ENCODE data around the gene FAM174C.

Gene FAM174C

DNA sequence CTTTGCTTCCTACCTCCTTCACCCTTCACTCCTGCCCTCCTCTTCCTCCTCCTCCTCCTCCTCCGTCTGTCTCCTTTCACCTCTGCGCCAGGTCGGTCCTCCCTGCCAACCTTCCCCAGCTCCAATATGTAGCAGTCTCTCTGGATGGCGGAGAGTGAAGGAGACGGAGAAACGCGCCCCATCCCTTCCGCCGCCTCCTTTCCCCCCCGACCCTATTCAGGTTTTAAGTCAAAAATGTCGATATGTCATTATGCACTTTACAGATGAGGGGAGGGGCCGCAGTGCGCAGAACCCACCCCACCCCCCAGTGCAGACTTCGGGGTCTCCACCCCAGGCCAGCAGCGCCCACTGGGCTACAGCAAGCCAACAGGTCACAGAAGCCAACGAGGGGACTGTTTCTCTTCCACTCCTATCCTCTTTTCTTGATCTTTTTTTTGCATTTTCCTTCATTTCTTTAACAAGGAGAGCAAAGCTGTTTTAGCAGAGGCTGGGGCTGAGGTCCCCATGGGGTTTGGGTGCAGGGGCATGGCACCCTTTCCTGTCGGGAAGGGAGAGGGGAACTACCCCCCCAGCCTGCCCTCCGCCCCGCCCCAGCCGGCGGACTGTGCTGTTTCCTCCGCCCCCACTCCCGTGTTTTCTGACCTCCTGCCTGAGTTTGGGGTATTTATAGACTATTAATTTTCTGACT, 17.7 kb upstream of the FAM174C start:
- DNase-seq (ENCODE audit: low read depth) = no peak
- TF ChIP-seq CTCF (IDR thresholded peaks at IDR 0.05; ENCODE audit: control insufficient read depth, extremely low read depth, insufficient read depth) = no peak
- no peak overlapping the region for H3K4me3 ChIP-seq (ENCODE audit: low read depth, low read length)

DNA sequence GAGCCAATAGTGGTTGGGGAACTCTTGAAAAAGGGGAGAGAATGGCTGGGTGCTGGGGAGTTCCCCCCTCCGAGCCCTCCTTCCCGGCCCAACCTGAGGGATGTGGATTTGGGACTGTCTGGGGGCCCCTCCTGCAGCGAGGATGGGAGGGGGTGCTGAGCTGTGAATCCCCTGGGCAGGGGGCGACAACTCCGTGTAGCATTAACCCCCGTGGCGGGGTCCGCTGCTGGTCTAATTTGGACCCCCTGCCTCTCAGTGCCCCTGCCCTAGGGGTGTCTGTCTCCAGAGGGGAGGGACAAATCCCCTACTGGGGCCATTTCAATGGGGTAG, 17.2 kb upstream of the FAM174C start:
- no peak for TF ChIP-seq CTCF (IDR thresholded peaks at IDR 0.05; ENCODE audit: control insufficient read depth, extremely low read depth, insufficient read depth)
- DNase-seq (ENCODE audit: low read depth) = no peak
- no peak overlapping the region for H3K4me3 ChIP-seq (ENCODE audit: low read depth, low read length)

- no peak for TF ChIP-seq CTCF (IDR thresholded peaks at IDR 0.05; ENCODE audit: control insufficient read depth, extremely low read depth, insufficient read depth)
- no peak overlapping the region for H3K4me3 ChIP-seq (ENCODE audit: low read depth, low read length)
- DNase-seq (ENCODE audit: low read depth) = no peak
These were observed 16.6 kb upstream of the FAM174C start for GRCh38 chr19:1258707-1259205.

DNA sequence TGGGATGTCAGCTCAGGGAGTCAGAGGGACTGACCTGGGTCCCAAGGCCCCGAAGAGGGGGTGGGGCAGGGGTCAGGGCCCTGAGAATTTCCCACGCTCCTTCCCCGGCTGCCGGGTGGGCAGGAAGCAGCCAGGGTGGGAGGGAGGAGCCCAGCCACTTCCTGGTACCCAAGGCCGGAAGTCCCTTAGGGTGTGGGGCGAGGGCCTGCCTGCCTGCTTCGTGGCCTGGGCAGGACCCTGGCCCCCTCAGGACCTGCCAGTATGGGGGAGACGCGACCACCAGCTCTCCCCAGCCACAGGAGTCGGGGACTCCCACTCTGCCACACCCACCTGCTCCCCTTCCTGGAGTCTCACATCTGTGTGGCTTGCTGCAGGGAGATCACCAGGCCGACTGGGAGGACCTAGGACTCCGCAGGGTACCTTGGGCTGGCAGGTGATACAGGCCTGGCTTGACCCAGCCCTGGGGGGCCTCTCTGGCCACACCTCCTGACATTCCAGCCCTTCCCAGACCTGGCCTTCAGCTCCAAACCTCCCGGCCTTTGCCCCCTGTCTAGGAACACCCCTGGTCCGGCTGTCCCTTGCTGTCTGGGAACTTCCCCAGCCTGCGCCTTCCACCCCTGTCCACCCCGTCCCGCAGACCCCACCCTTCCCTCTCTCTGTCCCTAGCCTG, 16.0 kb upstream of the FAM174C start:
- TF ChIP-seq CTCF (IDR thresholded peaks at IDR 0.05; ENCODE audit: control insufficient read depth, extremely low read depth, insufficient read depth) = no peak
- no peak overlapping the region for H3K4me3 ChIP-seq (ENCODE audit: low read depth, low read length)
- DNase-seq (ENCODE audit: low read depth) = no peak

DNA sequence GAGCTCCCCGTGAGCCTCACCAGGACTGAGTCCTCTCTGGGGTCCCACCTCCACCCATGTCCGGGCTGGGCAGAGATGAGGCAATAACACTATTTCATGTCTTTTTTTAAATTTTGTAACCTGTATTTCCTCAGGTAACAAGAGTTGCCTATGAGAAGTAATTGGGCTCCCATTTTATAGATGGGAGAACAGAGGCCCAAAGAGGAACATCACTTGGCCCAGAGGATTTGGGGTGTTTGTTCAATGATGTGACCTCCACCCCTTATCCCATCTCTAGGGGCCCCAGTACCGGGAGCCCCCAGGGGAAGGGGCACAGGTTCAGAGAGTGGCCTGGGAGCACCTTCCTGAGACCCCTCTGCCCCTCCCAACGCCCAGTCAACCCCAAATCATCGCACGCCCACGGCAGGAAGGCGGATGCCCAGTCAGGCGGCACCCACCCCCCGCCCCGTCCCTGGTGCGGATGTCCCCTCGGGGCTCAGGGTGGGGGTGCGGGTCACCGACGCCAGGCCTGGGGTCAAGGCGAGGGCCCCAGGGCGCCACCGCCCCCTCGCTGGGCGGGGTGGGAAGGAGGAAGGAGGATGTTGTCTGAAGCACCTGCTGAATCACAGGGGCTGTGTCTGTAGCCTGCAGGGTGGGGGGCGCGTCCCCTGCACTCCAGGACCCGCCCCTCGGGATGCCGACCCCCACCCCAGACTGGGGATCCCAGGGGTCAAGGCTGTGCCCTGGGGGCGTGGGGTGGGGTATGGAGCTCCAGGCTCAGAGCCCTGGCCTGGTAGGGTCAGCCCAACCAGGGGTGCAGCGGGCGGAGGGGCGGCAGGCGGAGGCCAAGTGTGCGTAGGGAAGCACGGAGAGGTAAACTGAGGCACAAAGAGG, 15.2 kb upstream of the FAM174C start:
- TF ChIP-seq CTCF (IDR thresholded peaks at IDR 0.05; ENCODE audit: control insufficient read depth, extremely low read depth, insufficient read depth) = no peak
- peak overlapping the region; percentile 25 for H3K4me3 ChIP-seq (ENCODE audit: low read depth, low read length)
- DNase-seq (ENCODE audit: low read depth) = no peak

DNA sequence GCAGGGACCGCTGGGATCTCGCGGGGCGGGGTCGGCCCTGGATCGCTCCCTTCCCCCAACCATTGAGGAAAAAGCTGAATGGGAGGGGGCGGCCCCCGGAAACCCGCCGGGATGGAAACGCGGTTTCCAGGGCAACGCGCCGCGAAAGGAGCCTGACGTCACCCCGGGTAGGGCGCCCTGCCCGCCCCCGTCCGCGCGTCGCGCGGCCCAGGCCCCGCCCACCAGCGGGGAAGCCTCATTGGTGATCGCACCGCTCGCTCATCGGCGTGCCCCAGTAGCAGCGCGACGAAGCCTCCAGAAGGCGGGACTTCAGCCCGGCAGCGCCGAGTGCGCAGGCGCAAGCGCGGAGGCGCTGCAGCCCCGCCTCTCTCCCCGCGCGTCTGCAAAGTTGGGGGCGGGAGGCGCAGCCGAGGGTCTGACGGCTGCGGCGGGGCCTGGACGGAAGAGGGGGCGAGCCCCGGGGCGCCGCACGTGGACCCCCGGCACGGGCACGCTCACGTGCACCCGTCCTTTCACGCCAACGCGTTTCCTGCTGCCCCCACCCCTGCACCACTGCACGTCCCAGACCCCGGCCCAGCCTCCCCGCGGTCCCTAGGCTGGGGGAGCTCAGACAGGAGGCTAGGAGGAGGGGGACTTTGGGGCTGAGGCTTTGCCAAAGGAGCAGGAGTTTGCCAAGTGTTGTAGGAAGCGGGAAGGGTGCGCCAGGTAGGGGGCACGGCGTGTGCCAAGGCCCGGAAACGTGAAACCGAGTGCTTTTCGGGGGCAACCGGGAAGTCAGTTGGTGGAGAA, 14.4 kb upstream of the FAM174C start:
- DNase-seq (ENCODE audit: low read depth) = peak; percentile 73
- no peak for TF ChIP-seq CTCF (IDR thresholded peaks at IDR 0.05; ENCODE audit: control insufficient read depth, extremely low read depth, insufficient read depth)

More for the DNA sequence above, 14.4 kb upstream of the FAM174C start:
- peak overlapping the region; percentile 73 for H3K4me3 ChIP-seq (ENCODE audit: low read depth, low read length)
